K562 (cell line): ENCODE data around the gene PSMB2. TPM values are rescaled to one million over a fixed set of nuclear protein-coding genes. Genes with fewer than 3 reads are reported as not detected.
A peak's percentile ranks its signal among the peaks of the same experiment; 100 is the strongest.

Experiments used
- CEBPZ ChIP-seq: fragments of 150-350 bp; IDR thresholded peaks from 2 replicates; pipeline ENCODE4 v1.6.1; 2014; ENCODE audit warnings: low read depth, mild to moderate bottlenecking, low read length, borderline replicate concordance
- HMG20A ChIP-seq: fragments of 450-650 bp; formaldehyde crosslinking; conservative IDR thresholded peaks from 2 replicates; pipeline ENCODE4 v1.4.0; 2020; ENCODE audit warnings: mild to moderate bottlenecking, mixed read lengths
- ILF3 ChIP-seq: fragments of 450-650 bp; IDR thresholded peaks from 2 replicates; pipeline ENCODE4 v1.6.1; 2018; ENCODE audit warnings: antibody characterized with exemption, mild to moderate bottlenecking, moderate library complexity, borderline replicate concordance
- PTBP1 ChIP-seq: fragments of 200-400 bp; formaldehyde crosslinking; IDR thresholded peaks from 2 replicates; pipeline ENCODE4 v1.6.1; 2017; ENCODE audit warnings: low read depth, low read length
- RREB1 ChIP-seq: fragments of 250-450 bp; sonication (Bioruptor Pico); IDR thresholded peaks from 2 replicates; pipeline ENCODE4 v1.4.0; 2020
- TEAD1 ChIP-seq, 2 experiments: fragments of 450-650 bp in 1 of 2; sonication (generic) in 1 of 2; formaldehyde crosslinking; IDR thresholded peaks; 2 replicates each; pipeline versions ENCODE4 v1.4.0 to v1.8.0; 2020 to 2022; ENCODE audit warnings: mild to moderate bottlenecking in 2 of 2, missing genetic modification reagents in 1 of 2
- ZFP1 ChIP-seq: fragments of 450-650 bp; formaldehyde crosslinking; IDR thresholded peaks from 2 replicates; pipeline ENCODE4 v1.4.0; 2020; ENCODE audit warnings: mild to moderate bottlenecking, mixed read lengths
- ZFP30 ChIP-seq: fragments of 250-450 bp; sonication (Bioruptor Pico); IDR thresholded peaks from 2 replicates; pipeline ENCODE4 v1.8.0; 2022; ENCODE audit warnings: moderate library complexity, mild to moderate bottlenecking, inconsistent platforms, borderline replicate concordance
- ZNF184 ChIP-seq: sonication (generic); formaldehyde crosslinking; IDR thresholded peaks from 2 replicates; pipeline ENCODE4 v1.5.0; 2020; ENCODE audit warnings: missing genetic modification reagents
- ZNF354B ChIP-seq: fragments of 250-450 bp; sonication (Bioruptor Pico); IDR thresholded peaks from 2 replicates; pipeline ENCODE4 v1.4.0; 2020
- polyA plus RNA-seq, 8 experiments: library from polyadenylated mRNA; depleted of rRNA in 4 of 8; stranded (reverse) in 5 of 8; unstranded in 3 of 8; fragments of >200 nt; fragmentation: Nextera tagmentation in 2 of 8; fragmentation: Illumina TruSeq in 1 of 8; extraction: Ambion mirVana in 2 of 8; extraction: Trizol in 1 of 8; gene quantifications; 2 replicates each; pipeline versions ENCODE4 v1.2.1 to v1.2.3, GENCODE V29; 2011 to 2014; ENCODE audit warnings: inconsistent platforms in 1 of 8, missing spikeins in 1 of 8
- total RNA-seq, 7 experiments: library from RNA; depleted of rRNA in 6 of 7; stranded (reverse); fragments of >200 nt in 6 of 7; fragmentation: Illumina TruSeq in 2 of 7; extraction: Trizol in 2 of 7; gene quantifications; 2 replicates each; pipeline versions ENCODE4 v1.2.1 to v1.2.3, GENCODE V29; 2011 to 2021; ENCODE audit warnings: low replicate concordance in 1 of 7
- TF ChIP-seq, protein P1 (sequence below), 2 experiments: IDR thresholded peaks; 2 replicates each; pipeline ENCODE4 v1.6.1; 2012; ENCODE audit warnings: improper control_type of control experiment in 2 of 2, low read depth in 2 of 2, low read length in 2 of 2, borderline replicate concordance in 1 of 2
- TF ChIP-seq, protein P2 (sequence below): fragments of 250-450 bp; sonication (Bioruptor Pico); IDR thresholded peaks from 2 replicates; pipeline ENCODE4 v1.8.0; 2021; ENCODE audit warnings: moderate library complexity, mild to moderate bottlenecking, inconsistent platforms

PSMB2 gene
- total and polyA plus RNA-seq, 9 of the 15 experiments (the other 6 are each of a cell fraction or from before 2014, with no cell fraction given): 71.7 to 543 (median 165) TPM

DNA sequence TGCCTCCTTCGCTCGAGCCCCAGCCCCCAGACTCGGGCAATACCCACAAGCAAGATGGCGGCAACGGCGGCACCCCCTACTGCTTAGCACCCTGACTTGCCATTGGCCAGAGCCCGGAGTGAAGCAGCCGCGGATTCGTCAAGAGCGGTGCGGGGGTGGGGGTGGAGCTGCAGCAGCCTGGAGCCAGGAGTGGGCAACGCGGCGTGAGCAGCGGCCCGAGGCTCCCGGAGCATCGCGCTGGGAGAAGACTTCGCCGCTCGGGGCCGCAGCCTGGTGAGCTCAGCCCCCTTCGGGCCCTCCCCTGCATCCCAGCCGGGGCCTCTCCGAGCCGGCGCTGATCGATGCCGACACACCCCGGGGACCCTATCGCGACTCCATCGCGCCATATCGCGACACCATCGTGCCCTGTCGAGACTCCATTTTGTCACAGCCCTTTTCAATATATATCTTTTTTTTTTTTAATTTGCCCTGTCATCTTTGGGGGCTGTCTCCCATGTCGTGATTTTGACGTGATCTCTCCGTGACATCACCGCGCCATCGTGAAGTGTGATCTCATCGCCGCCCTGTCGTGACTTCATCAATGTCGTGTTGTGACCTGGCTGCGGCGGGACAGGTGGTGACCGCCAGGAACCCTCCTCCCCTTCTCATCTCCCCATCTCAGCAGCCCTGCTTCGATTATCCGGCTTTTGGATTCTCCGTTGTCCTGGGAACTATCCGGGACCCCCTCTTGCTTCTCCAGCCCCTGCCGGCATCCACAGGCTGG lies 83.5 kb downstream of the PSMB2 start, which contains the start of gene NCDN (continued):
- TF ChIP-seq PTBP1: 0 out of 2 replicates have a peak, but pooled peaks have one; percentile 17
- TF ChIP-seq, protein P1, sequence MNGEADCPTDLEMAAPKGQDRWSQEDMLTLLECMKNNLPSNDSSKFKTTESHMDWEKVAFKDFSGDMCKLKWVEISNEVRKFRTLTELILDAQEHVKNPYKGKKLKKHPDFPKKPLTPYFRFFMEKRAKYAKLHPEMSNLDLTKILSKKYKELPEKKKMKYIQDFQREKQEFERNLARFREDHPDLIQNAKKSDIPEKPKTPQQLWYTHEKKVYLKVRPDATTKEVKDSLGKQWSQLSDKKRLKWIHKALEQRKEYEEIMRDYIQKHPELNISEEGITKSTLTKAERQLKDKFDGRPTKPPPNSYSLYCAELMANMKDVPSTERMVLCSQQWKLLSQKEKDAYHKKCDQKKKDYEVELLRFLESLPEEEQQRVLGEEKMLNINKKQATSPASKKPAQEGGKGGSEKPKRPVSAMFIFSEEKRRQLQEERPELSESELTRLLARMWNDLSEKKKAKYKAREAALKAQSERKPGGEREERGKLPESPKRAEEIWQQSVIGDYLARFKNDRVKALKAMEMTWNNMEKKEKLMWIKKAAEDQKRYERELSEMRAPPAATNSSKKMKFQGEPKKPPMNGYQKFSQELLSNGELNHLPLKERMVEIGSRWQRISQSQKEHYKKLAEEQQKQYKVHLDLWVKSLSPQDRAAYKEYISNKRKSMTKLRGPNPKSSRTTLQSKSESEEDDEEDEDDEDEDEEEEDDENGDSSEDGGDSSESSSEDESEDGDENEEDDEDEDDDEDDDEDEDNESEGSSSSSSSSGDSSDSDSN (IDR thresholded peaks at IDR 0.05; ENCODE audit: borderline replicate concordance in 1 of 2, low read depth in 2 of 2, low read length in 2 of 2): peak in 1 of 2 experiments; percentile 70; a peak in 2 of 4 replicates
- no peak for TF ChIP-seq ILF3
- no peak for TF ChIP-seq HMG20A (CRISPR knock-in tag)
- peak in 1 of 2 experiments; percentile 55; a peak in 2 of 4 replicates for TF ChIP-seq TEAD1 (CRISPR knock-in tag; IDR thresholded peaks at IDR 0.05)
- TF ChIP-seq ZFP1 (CRISPR knock-in tag): no peak
- no peak for TF ChIP-seq ZNF184 (CRISPR knock-in tag)
- TF ChIP-seq RREB1 (CRISPR knock-in tag): peak; percentile 5; the same call in 1 of the 2 replicates
- no peak for TF ChIP-seq CEBPZ
- no peak for TF ChIP-seq ZFP30
- TF ChIP-seq ZNF354B (CRISPR knock-in tag): no peak
- TF ChIP-seq, protein P2, sequence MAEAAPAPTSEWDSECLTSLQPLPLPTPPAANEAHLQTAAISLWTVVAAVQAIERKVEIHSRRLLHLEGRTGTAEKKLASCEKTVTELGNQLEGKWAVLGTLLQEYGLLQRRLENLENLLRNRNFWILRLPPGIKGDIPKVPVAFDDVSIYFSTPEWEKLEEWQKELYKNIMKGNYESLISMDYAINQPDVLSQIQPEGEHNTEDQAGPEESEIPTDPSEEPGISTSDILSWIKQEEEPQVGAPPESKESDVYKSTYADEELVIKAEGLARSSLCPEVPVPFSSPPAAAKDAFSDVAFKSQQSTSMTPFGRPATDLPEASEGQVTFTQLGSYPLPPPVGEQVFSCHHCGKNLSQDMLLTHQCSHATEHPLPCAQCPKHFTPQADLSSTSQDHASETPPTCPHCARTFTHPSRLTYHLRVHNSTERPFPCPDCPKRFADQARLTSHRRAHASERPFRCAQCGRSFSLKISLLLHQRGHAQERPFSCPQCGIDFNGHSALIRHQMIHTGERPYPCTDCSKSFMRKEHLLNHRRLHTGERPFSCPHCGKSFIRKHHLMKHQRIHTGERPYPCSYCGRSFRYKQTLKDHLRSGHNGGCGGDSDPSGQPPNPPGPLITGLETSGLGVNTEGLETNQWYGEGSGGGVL: no peak
